GM12878 (cell line): ENCODE measurements around the gene STPG3. TPM values are rescaled to one million over a fixed set of nuclear protein-coding genes. Genes with fewer than 3 reads are reported as not detected.

ENCODE experiments used
- ASH2L ChIP-seq: fragments of 300-600, 200-600 bp; sonication (generic); IDR thresholded peaks from 2 replicates; pipeline ENCODE4 v1.6.1; 2017; ENCODE audit warnings: low read depth, mild to moderate bottlenecking, borderline replicate concordance
- BCL3 ChIP-seq: IDR thresholded peaks from 2 replicates; pipeline ENCODE4 v1.6.1; 2011; ENCODE audit warnings: borderline replicate concordance, low read depth, mild to moderate bottlenecking, moderate library complexity, low read length; ENCODE audit not compliant: insufficient read depth, poor library complexity, severe bottlenecking
- BHLHE40 ChIP-seq, 2 experiments: fragments of 450-650 bp in 1 of 2; IDR thresholded peaks; 2 replicates each; pipeline ENCODE4 v1.6.1; 2011 to 2017; ENCODE audit warnings: low read depth in 2 of 2, borderline replicate concordance in 1 of 2, improper control_type of control experiment in 1 of 2, low read length in 1 of 2, mild to moderate bottlenecking in 1 of 2
- EP300 ChIP-seq, 2 experiments: fragments of 150-350 bp in 1 of 2; IDR thresholded peaks; 2 replicates each; pipeline ENCODE4 v1.6.1; 2011 to 2012; ENCODE audit warnings: low read depth in 2 of 2, low read length in 2 of 2, borderline replicate concordance in 1 of 2, improper control_type of control experiment in 1 of 2, inconsistent platforms in 1 of 2; ENCODE audit not compliant: control insufficient read depth in 1 of 2
- HCFC1 ChIP-seq: fragments of 150-350 bp; IDR thresholded peaks from 2 replicates; pipeline ENCODE4 v1.6.1; 2014; ENCODE audit warnings: low read length
- IRF3 ChIP-seq: fragments of 450-650 bp; IDR thresholded peaks from 2 replicates; pipeline ENCODE4 v1.6.1; 2014; ENCODE audit warnings: mild to moderate bottlenecking
- MXI1 ChIP-seq: fragments of 150-350 bp; IDR thresholded peaks from 2 replicates; pipeline ENCODE4 v1.6.1; 2011; ENCODE audit warnings: low read depth, mild to moderate bottlenecking, inconsistent platforms, low read length, improper control_type of control experiment
- NFIC ChIP-seq: IDR thresholded peaks from 2 replicates; pipeline ENCODE4 v1.6.1; 2012; ENCODE audit warnings: low read depth, mild to moderate bottlenecking, inconsistent platforms, low read length, moderate library complexity
- NRF1 ChIP-seq: conservative IDR thresholded peaks from 2 replicates; pipeline ENCODE4 v1.6.1; 2011; ENCODE audit warnings: mild to moderate bottlenecking, low read depth, low read length, improper control_type of control experiment
- PBX3 ChIP-seq: IDR thresholded peaks from 2 replicates; pipeline ENCODE4 v1.6.1; 2011; ENCODE audit warnings: mild to moderate bottlenecking, low read depth, low read length, moderate library complexity; ENCODE audit not compliant: insufficient replicate concordance
- POLR2AphosphoS2 ChIP-seq: IDR thresholded peaks from 2 replicates; pipeline ENCODE4 v1.6.1; 2011; ENCODE audit warnings: low read depth, mild to moderate bottlenecking, low read length, improper control_type of control experiment, moderate library complexity
- RAD51 ChIP-seq: fragments of 450-650 bp; IDR thresholded peaks from 2 replicates; pipeline ENCODE4 v1.6.1; 2016; ENCODE audit warnings: moderate library complexity, mild to moderate bottlenecking, inconsistent platforms
- RBBP5 ChIP-seq: fragments of 200-600 bp; sonication (generic); conservative IDR thresholded peaks from 2 replicates; pipeline ENCODE4 v1.6.1; 2016
- SIX5 ChIP-seq: IDR thresholded peaks from 2 replicates; pipeline ENCODE4 v1.6.1; 2011; ENCODE audit warnings: mild to moderate bottlenecking, low read depth, low read length, moderate library complexity; ENCODE audit not compliant: severe bottlenecking
- SP1 ChIP-seq: IDR thresholded peaks from one replicate; pipeline ENCODE4 v1.6.1; 2011; ENCODE audit warnings: low read depth, low read length
- SPI1 ChIP-seq: IDR thresholded peaks from 2 replicates; pipeline ENCODE4 v1.6.1; 2011; ENCODE audit warnings: low read depth, mild to moderate bottlenecking, low read length, moderate library complexity, borderline replicate concordance; ENCODE audit not compliant: insufficient read depth
- STAT1 ChIP-seq: fragments of 450-650 bp; conservative IDR thresholded peaks from 2 replicates; pipeline ENCODE4 v1.6.1; 2014; ENCODE audit warnings: antibody characterized with exemption, mild to moderate bottlenecking
- STAT3 ChIP-seq: IDR thresholded peaks from 2 replicates; pipeline ENCODE4 v1.6.1; 2011; ENCODE audit warnings: low read depth, low read length, improper control_type of control experiment
- TAF1 ChIP-seq: IDR thresholded peaks from 2 replicates; pipeline ENCODE4 v1.6.1; 2011; ENCODE audit warnings: mild to moderate bottlenecking, low read depth, low read length, borderline replicate concordance
- ZBED1 ChIP-seq: IDR thresholded peaks from 2 replicates; pipeline ENCODE4 v1.6.1; 2016; ENCODE audit warnings: borderline replicate concordance
- ZNF274 ChIP-seq: IDR thresholded peaks from one replicate; pipeline ENCODE4 v1.8.0; 2011; ENCODE audit not compliant: insufficient read length, insufficient read depth
- ZNF687 ChIP-seq: fragments of 450-650 bp; IDR thresholded peaks from 2 replicates; pipeline ENCODE4 v1.6.1; 2017; ENCODE audit warnings: mild to moderate bottlenecking, moderate library complexity
- polyA plus RNA-seq, 11 experiments: library from polyadenylated mRNA; depleted of rRNA in 4 of 11; unstranded in 6 of 11; stranded (reverse) in 5 of 11; fragments of >200 nt; fragmentation: Nextera tagmentation in 4 of 11; fragmentation: Illumina TruSeq in 1 of 11; extraction: Ambion mirVana in 4 of 11; extraction: Trizol in 1 of 11; gene quantifications; 1 replicate in 1 of 11; 2 replicates in 10 of 11; pipeline versions ENCODE4 v1.2.1 to v1.2.3, GENCODE V29; 2011 to 2016; ENCODE audit warnings: inconsistent platforms in 2 of 11, missing spikeins in 2 of 11, low read depth in 1 of 11
- total RNA-seq, 4 experiments: library from RNA; depleted of rRNA in 3 of 4; stranded (reverse); fragments of >200 nt in 3 of 4; fragmentation: Illumina TruSeq in 1 of 4; extraction: Trizol in 1 of 4; gene quantifications; 2 replicates each; pipeline versions ENCODE4 v1.2.1 to v1.2.3, GENCODE V29; 2013 to 2021

Gene STPG3
- total and polyA plus RNA-seq, 10 of the 15 experiments (the other 5 are each of a cell fraction or from before 2014, with no cell fraction given) = not detected

- TF ChIP-seq NFIC (no peak), RBBP5 (no peak), SPI1 (0 out of 2 replicates have a peak, but pooled peaks have one; percentile 17), NRF1 (peak; percentile 64), ZNF687 (peak; percentile 97), IRF3 (peak; percentile 100), BHLHE40 (IDR thresholded peaks at IDR 0.05; ENCODE audit: borderline replicate concordance in 1 of 2, low read depth in 2 of 2, low read length in 1 of 2) (peak in 1 of 2 experiments; percentile 49; a peak in 2 of 4 replicates), ZNF274 (no peak), EP300 (IDR thresholded peaks at IDR 0.05; ENCODE audit: borderline replicate concordance in 1 of 2, control insufficient read depth in 1 of 2, low read depth in 2 of 2, low read length in 2 of 2) (peak in 1 of 2 experiments; percentile 39; a peak in 2 of 4 replicates), PBX3 (peak; percentile 100), ZBED1 (peak; percentile 80; the same call in 1 of the 2 replicates), ASH2L (no peak), RAD51 (no peak), POLR2AphosphoS2 (peak; percentile 100), TAF1 (peak; percentile 98), SP1 (peak; percentile 99), HCFC1 (peak; percentile 42; the same call in 1 of the 2 replicates), STAT3 (no peak), SIX5 (no peak), MXI1 (peak; percentile 52; the same call in 1 of the 2 replicates), STAT1 (peak; percentile 93), BCL3 (no peak)
These were observed 10.1 kb upstream of the STPG3 start, which contains the start of gene TUBB4B (continued) for GRCh38 chr9:137240841-137241489.
